Measurements from ENCODE around the gene RBP5.
"Not testable (repeated sequence)": the region's sequence is repeated elsewhere in the genome, so short reads cannot be mapped to it uniquely, and the experiment has no call there.

RBP5 gene

GRCh38 chr12:7121324-7121723 is 7.4 kb downstream of the RBP5 start:
- DNase-seq, result no peak

GRCh38 chr12:7120166-7120565 is 8.5 kb downstream of the RBP5 start:
- no peak for DNase-seq

GRCh38 chr12:7118881-7119280 is 9.8 kb downstream of the RBP5 start:
- DNase-seq, result no peak

- no peak for DNase-seq
Observed at GRCh38 chr12:7117670-7118069, 11.0 kb downstream of the RBP5 start.

- no peak for DNase-seq
Observed at GRCh38 chr12:7116916-7117315, 11.8 kb downstream of the RBP5 start.

- DNase-seq, result no peak
Observed at GRCh38 chr12:7116196-7116595, 12.5 kb downstream of the RBP5 start.

GRCh38 chr12:7114851-7115250 is 13.8 kb downstream of the RBP5 start:
- no peak for DNase-seq

GRCh38 chr12:7114008-7114407 is 14.7 kb downstream of the RBP5 start:
- DNase-seq, result no peak

GRCh38 chr12:7113389-7113871 is 15.3 kb downstream of the RBP5 start:
- DNase-seq, result peak; percentile 46

- DNase-seq, result no peak
Observed at GRCh38 chr12:7112041-7112440, 16.6 kb downstream of the RBP5 start.

GRCh38 chr12:7110661-7111060 is 18.0 kb downstream of the RBP5 start:
- no peak for DNase-seq

GRCh38 chr12:7109572-7109920 is 19.1 kb downstream of the RBP5 start:
- DNase-seq, result no peak

- DNase-seq, result peak; percentile 86
Observed at GRCh38 chr12:7108796-7109571, 19.7 kb downstream of the RBP5 start, which contains the start of gene C1RL. TSS of gene C1RL (minus strand) at chr12:7109214. CDS start at chr12:7109180, 34 bp downstream.

- peak; percentile 77 for DNase-seq
Observed at GRCh38 chr12:7108003-7108795, 20.5 kb downstream of the RBP5 start.

GRCh38 chr12:7107636-7108002 is 21.1 kb downstream of the RBP5 start:
- DNase-seq, result no peak

- DNase-seq, result not testable (repeated sequence)
Observed at GRCh38 chr12:7107181-7107580, 21.5 kb downstream of the RBP5 start.

- DNase-seq, result no peak
Observed at GRCh38 chr12:7106082-7106481, 22.6 kb downstream of the RBP5 start.

- no peak for DNase-seq
Observed at GRCh38 chr12:7103837-7104584, 24.7 kb downstream of the RBP5 start.

GRCh38 chr12:7102582-7102981 is 26.1 kb downstream of the RBP5 start:
- DNase-seq, result no peak

GRCh38 chr12:7101694-7102131 is 27.0 kb downstream of the RBP5 start:
- no peak for DNase-seq

- DNase-seq, result no peak
Observed at GRCh38 chr12:7101047-7101693, 27.5 kb downstream of the RBP5 start.

- DNase-seq, result no peak
Observed at GRCh38 chr12:7100239-7100638, 28.4 kb downstream of the RBP5 start.

All from fibroblast of skin of right quadriceps (primary cell).